Right atrium auricular region (tissue), 2 donors: ENCODE data around the gene SFXN1. TPM values are rescaled to one million over a fixed set of nuclear protein-coding genes. Genes with fewer than 3 reads are reported as not detected.
"Not testable (repeated sequence)": the region's sequence is repeated elsewhere in the genome, so short reads cannot be mapped to it uniquely, and the experiment has no call there.

ENCODE experiments used
- DNase-seq: peaks from one replicate; pipeline ENCODE4 v3.0.0-alpha.2; 2019; ENCODE audit warnings: low spot score
- H3K27ac ChIP-seq, 2 donors: fragments of 200-600 bp; sonication (generic); 1 replicate in 1 of 2; 2 replicates in 1 of 2; pipeline ENCODE4 v1.5.1; 2016 to 2019
- H3K27me3 ChIP-seq, 2 donors: fragments of 200-600 bp; sonication (generic); one replicate each; pipeline versions ENCODE4 v1.5.1 to v1.6.0; 2017 to 2019
- H3K36me3 ChIP-seq: fragments of 200-600 bp; sonication (generic); one replicate; pipeline ENCODE4 v1.5.1; 2016
- H3K4me1 ChIP-seq, 2 donors: fragments of 200-600 bp; sonication (generic); one replicate each; pipeline versions ENCODE4 v1.5.1 to v1.6.0; 2017 to 2019
- H3K4me3 ChIP-seq, 2 donors: fragments of 200-600 bp; sonication (generic); 1 replicate in 1 of 2; 2 replicates in 1 of 2; pipeline ENCODE4 v1.5.1; 2017 to 2019; ENCODE audit warnings: mild to moderate bottlenecking in 1 of 2, moderate library complexity in 1 of 2
- H3K9me3 ChIP-seq, 2 donors: fragments of 200-600 bp; sonication (generic); one replicate each; pipeline ENCODE4 v1.5.1; 2019
- CTCF ChIP-seq, 2 donors: fragments of 200-600 bp; sonication (generic); IDR thresholded peaks; one replicate each; pipeline ENCODE4 v1.5.1; 2019; ENCODE audit warnings: antibody characterized with exemption in 2 of 2
- total RNA-seq, 2 donors: library from RNA; depleted of rRNA; stranded (reverse); fragments of >200 nt; gene quantifications; one replicate each; pipeline ENCODE4 v1.1.0, GENCODE V29; 2016

The SFXN1 gene
- total RNA-seq, 2 donors from 2014 or later, result 23.3 to 33.0 TPM

- Histone ChIP-seq H3K27ac (no peak overlapping the region), H3K9me3 (no peaks in the 10 kb centered on the region), H3K27me3 (no peaks in the 10 kb centered on the region), H3K4me3 (no peak overlapping the region), H3K4me1 (peaks cover 0 to 3% of the 10 kb centered on the region in 2 donors), H3K36me3 (peaks cover 31% of the 10 kb centered on the region)
- TF ChIP-seq CTCF (IDR thresholded peaks at IDR 0.05), result no peak
- DNase-seq, result no peak
Observed at GRCh38 chr5:175491223-175491622, 12.9 kb downstream of the SFXN1 start.

GRCh38 chr5:175493260-175493659, 14.9 kb downstream of the SFXN1 start:
- no peak overlapping the region for H3K4me3 ChIP-seq
- peaks cover 0 to 1% of the 10 kb centered on the region in 2 donors for H3K4me1 ChIP-seq
- no peaks in the 10 kb centered on the region for H3K27me3 ChIP-seq
- H3K36me3 ChIP-seq, result peaks cover 35% of the 10 kb centered on the region
- no peaks in the 10 kb centered on the region for H3K9me3 ChIP-seq
- H3K27ac ChIP-seq, result no peak overlapping the region
- DNase-seq, result no peak
- no peak for TF ChIP-seq CTCF (IDR thresholded peaks at IDR 0.05)

GRCh38 chr5:175493726-175494125, 15.4 kb downstream of the SFXN1 start:
- no peak for DNase-seq
- no peak overlapping the region for H3K27ac ChIP-seq
- no peak for TF ChIP-seq CTCF (IDR thresholded peaks at IDR 0.05)
- H3K36me3 ChIP-seq, result peaks cover 40% of the 10 kb centered on the region
- H3K9me3 ChIP-seq, result no peaks in the 10 kb centered on the region
- H3K4me1 ChIP-seq, result no peaks in the 10 kb centered on the region
- H3K4me3 ChIP-seq, result no peak overlapping the region
- H3K27me3 ChIP-seq, result no peaks in the 10 kb centered on the region

GRCh38 chr5:175494264-175495183, 16.2 kb downstream of the SFXN1 start:
- H3K36me3 ChIP-seq, result peaks cover 47% of the 10 kb centered on the region
- DNase-seq, result no peak

GRCh38 chr5:175501759-175502158, 23.4 kb downstream of the SFXN1 start:
- TF ChIP-seq CTCF (IDR thresholded peaks at IDR 0.05), result no peak
- H3K9me3 ChIP-seq, result no peaks in the 10 kb centered on the region
- peaks cover 17% of the 10 kb centered on the region for H3K36me3 ChIP-seq
- no peaks in the 10 kb centered on the region for H3K27me3 ChIP-seq
- no peak overlapping the region for H3K4me3 ChIP-seq
- no peak overlapping the region for H3K27ac ChIP-seq
- DNase-seq, result no peak
- H3K4me1 ChIP-seq, result no peaks in the 10 kb centered on the region

More at GRCh38 chr5:175494264-175495183, 16.2 kb downstream of the SFXN1 start:
- no peaks in the 10 kb centered on the region for H3K4me1 ChIP-seq
- no peak for TF ChIP-seq CTCF (IDR thresholded peaks at IDR 0.05)
- no peak overlapping the region for H3K4me3 ChIP-seq
- no peaks in the 10 kb centered on the region for H3K9me3 ChIP-seq
- no peaks in the 10 kb centered on the region for H3K27me3 ChIP-seq
- no peak overlapping the region for H3K27ac ChIP-seq

- H3K9me3 ChIP-seq, DNase-seq, H3K4me1 ChIP-seq, H3K4me3 ChIP-seq, H3K27ac ChIP-seq, H3K27me3 ChIP-seq: not testable (repeated sequence)
- peaks cover 36% of the 10 kb centered on the region for H3K36me3 ChIP-seq
Observed at GRCh38 chr5:175507671-175508070, 29.3 kb downstream of the SFXN1 start.
